HG03442 (cell line): ENCODE results near the gene PDHX.
"Not testable (repeated sequence)": the region's sequence is repeated elsewhere in the genome, so short reads cannot be mapped to it uniquely, and the experiment has no call there.

ENCODE experiments used
- ATAC-seq: cut with Tn5 transposase; IDR thresholded peaks from one replicate; pipeline ENCODE4 v1.9.1; 2021; ENCODE audit warnings: mild to moderate bottlenecking, moderate library complexity; ENCODE audit not compliant: unreplicated experiment

The PDHX gene

DNA sequence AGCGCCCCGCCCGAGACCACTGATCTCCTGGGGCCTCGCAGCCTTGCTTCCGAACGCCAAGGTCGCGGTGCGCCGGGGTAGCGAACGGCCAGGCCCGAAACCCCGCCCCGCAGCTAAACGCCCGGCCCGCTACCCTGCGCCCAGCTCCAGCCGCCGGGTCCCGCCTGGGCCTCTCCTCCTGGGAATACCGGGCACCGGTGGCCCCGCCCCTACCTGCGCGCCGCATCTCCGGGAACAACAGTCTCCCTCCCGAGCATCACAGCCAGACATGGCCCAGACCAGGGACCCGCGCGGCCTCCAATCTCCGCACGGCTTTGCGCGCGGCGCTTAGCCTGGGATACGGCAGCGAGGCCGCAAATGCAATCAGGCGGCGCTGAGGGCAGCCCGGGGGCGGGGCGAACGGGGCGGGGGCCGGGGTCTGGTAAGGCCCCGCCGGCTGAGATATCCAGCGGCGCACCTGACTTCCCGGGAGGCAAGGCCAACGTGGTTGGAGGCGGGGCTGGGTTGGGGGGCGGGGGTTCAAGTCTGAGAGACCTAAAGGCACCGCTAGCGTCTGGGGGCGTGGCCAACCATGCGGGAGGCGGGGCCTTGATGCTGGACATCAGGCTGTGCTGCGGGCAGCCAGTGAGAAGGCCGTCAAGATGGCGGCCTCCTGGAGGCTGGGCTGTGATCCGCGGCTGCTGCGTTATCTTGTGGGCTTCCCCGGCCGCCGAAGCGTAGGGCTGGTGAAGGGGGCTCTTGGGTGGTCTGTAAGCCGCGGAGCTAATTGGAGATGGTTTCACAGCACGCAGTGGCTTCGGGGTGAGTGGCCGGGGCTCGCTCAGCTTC is at the start of gene PDHX, which contains the start of gene APIP:
PDHX (plus strand) TSS at position 604 of the 828 bp plus-strand sequence; CDS start at position 642, 38 bp downstream.
APIP (minus strand) TSS at position 365 of the 828 bp plus-strand sequence; CDS start at position 270, 95 bp downstream.
- ATAC-seq = peak; percentile 92

DNA sequence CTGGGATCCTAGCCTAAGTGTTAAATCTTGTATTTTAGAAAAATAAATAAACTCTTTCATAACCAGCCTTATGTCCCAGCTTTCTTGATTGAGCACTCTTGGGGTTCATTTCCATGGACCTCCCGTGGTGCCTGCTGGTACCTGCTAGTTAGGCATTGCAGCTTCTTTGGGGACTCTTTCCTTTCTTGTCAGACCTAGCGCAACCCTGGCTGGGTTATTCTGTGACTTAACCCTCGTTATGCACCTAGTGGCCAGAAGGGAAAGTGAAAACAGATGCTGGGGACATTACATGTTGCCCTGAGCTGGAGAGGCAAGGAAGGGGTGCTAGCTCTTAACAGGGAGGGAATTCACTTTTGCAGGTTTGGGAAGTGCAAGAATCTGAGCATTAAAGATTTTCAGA is 47.0 kb upstream of the PDHX start:
- ATAC-seq = no peak

DNA sequence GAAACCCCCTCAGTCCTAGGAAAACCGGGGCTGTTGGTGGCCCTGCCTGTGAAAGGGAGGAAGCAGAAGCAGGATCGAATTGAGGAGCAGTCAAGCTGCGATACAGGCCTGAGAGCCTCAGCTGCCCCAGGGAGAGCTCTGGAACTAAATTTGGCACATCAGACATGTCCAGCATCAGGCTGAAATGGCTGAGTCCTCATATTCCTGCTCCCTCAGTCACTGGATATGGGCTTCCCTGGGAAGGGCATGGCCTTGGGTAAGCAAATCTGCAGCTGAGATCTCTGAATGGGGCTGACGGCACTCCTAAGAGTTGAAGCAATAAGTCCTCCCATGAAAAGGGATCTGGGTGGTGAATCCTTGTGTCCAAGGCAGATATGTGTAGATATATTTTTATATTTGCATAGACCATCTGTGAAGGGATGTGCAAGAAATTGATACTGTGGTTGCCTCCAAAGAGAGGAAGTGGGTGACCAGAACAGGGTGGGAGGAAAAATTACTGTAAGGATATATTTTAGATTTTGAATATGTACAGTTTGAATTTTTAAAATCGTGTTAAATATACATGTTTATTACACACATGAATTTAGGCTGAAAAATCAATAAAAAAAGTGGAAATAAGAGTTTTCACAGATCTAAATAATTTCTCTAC is 45.7 kb upstream of the PDHX start:
- ATAC-seq = no peak

DNA sequence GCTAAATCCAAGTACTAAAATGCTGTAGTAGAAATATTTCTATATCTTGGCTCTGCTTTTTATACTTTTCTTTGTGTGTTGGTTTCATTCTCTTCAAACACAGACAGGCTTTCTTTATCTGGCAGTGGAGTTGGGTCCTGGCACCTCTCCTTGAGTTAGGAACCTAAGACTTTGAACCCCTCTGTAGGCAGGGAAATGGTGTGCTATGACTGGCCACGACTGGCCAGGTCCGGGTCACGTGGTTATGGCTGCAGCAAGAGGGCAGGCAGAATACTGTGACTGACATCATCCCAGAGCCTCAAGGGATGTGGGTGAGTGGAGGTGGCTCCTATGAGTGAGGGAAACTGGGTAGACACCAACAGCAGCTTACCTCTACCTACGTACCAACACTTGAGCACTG is 42.2 kb upstream of the PDHX start:
- ATAC-seq = no peak

DNA sequence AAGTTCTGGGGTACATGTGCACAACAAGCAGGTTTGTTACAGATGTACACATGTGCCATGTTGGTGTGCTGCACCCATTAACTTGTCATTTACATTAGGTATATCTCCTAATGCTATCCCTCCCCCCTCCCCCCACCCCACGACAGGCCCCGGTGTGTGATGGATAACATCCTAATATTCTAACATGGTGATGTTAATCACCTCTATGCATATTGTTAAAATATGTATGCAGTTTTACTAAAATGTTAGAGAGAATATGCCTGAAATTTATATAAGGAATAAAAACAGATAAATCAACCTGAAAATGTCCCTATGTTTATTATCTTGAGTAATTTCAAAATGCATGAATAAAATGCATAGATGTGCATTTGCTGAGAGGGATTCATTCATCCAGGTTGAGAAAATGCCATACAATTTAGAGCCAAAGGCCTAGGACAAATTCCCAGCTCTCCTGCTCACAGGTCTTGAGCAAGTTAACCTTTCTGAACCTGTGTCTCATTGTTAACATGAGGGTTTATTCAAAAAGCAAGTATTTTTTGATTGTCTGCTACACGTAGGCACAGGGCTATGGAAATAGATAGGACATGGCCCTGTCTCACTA is 38.9 kb upstream of the PDHX start:
- ATAC-seq = no peak

DNA sequence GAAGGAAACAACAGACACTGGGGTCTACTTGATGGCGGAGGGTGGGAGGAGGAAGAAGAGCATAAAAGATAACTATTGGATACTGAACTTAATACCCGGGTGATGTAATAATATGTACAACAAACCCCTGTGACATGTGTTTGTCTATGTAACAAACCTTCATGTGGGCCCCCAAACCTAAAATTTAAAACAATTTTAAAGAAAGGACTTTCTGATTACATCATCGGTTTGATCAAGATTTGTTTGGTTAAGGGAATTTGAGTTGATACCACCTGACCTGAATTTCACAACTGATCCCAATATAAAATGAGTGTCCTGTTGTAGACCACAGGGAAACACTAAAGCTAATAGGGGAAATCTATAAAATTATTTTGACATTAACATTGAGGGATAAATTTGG is 34.5 kb upstream of the PDHX start:
- no peak for ATAC-seq

DNA sequence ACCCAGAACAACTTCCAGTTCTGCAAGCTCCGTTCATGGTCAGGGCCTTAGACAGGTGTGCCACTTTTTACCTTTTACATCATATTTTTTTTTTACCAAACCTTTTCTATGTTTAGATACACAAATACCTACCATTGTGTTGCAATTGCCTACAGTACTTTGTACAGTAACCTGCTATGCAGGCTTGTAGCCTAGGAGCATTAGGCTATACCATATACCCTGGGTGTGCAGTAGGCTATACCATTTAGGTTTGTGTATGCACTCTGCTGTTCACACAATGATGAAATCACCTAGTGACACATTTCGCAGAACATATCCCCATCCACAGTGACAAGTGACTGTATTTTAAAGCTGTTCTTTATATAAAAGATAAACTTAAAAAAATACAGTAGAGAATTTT is 29.8 kb upstream of the PDHX start:
- no peak for ATAC-seq

DNA sequence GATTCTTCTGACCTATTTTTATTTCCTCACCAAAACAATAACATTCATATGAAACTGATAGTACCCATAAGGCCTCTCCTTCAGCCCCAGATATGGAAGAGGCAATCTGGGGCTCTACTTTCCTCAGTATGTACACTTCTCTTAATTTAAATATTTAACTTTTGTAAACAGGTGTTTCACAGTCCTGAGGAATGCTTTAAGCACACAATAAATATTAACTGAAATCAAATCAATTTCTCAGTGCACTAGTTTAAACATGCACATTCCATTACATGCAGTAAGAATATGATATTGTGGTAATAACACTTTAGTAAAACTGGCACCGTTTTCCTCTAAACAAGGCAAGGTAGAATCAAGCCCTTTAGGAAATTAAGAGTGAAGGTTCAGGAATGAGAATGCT is 29.2 kb upstream of the PDHX start:
- ATAC-seq = no peak

DNA sequence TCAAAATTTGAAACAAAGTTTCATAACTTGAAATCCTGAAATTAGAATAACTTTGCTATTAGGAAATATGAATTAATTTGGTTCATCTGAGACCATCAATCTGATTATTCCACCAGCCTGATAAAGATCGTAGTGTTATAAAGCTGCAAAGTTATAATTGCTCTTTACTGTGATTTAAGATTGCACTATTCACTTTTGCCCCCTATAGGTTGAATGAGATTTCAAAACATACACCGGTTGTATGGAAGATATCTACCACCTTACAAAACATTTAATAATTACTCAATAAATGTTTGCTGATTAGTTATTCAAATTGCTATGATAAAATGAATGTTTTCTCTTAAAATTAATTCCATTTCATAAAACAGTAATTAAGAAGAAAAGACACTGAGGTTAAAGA is 26.3 kb upstream of the PDHX start:
- no peak for ATAC-seq

DNA sequence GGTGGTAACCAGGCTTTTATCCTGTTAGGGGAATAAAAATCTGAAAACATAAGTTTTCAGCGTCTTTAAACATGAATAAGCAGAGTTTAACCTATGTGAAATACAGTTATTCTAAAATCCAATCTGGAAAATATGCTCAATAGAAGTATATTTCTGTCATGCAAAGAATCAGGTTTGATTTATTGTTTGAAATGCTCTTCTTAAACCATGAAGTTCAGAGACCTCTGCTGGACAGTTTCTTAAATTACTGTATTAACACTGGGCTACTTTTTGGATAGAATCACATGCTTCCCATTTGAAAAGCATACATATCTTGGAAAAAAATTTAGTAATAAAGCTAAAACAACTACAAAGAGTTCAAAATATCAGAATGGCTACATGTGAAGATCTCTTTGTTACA is 25.6 kb upstream of the PDHX start:
- no peak for ATAC-seq

DNA sequence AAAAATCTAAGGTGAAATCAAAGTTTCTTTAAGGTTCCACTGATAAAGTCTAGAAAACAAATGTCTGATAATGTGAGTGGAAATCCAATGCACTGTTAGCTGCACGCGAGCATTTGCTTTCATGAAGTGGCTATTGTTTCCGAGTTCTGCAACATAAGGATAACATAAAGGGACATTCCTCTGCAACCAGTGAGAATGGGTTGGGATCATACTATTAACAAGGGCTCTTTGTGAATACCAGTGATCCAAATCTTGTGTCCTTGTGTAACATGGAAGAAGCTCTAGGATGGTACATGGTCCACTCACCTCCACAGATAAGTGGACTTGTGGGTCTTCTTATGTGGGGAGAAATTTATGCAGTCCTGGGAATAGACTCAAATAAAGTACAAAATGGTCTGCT is 24.8 kb upstream of the PDHX start:
- no peak for ATAC-seq

DNA sequence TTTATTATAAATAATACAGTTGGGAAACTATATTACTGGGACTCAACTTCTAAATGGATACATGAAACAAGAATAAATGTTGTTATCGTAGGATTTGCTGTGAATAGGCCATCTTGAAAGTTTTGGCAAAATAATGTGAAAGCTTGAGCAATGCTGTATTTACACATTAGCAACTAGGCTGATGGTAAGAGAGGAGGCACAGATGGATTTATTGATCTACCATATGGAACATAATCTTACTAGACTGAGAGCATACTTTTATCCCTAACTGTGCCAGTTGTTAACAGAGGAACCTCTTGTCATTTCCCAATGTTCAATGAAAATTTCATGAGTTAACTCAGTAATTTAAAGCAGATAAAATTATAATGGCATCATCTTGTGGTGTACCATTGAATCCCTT is 23.0 kb upstream of the PDHX start:
- ATAC-seq = no peak

DNA sequence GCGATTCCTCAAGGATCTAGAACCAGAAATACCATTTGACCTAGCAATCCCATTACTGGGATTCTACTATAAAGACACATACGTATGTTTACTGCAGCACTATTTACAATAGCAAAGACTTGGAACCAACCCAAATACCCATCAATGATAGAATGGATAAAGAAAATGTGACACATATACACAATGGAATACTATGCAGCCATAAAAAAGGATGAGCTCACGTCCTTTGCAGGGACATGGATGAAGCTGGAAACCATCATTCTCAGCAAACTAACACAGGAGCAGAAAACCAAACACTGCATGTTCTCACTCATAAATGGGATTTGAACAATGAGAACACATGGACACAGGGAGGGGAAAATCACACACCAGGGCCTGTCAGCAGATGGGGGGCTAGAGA is 20.2 kb upstream of the PDHX start:
- ATAC-seq = not testable (repeated sequence)

DNA sequence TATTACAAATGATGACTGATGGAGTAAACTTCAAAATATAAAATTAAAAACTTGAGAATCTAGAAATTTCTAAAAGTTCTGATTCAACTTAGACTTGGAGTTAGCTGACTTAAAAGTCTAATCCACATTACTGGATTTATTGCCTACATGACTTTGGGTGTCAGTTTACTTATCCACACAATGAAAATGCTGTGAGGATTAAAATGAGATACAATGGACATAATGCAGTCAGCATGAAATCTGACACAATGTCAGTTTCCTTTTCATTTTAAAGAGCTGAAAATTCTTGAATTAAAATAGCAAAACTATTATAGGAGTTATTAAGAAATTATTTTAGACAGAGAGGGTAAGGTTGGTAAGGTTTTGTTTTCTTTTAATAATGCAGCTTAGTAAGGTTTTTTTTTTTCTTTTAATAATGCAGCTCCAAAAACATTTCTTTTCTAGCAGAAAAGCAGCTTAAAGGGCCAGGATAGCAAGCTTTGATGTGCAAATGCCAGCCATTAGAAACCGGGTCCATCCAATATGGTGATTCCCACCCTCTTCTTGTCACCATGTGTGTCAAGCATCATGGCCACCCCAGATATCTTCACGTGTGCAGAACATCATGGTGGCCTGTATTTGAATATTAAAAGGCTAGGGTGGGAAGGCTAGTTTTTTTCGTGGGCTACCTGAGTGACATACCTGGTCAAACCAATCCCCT is 19.1 kb upstream of the PDHX start:
- ATAC-seq = no peak

DNA sequence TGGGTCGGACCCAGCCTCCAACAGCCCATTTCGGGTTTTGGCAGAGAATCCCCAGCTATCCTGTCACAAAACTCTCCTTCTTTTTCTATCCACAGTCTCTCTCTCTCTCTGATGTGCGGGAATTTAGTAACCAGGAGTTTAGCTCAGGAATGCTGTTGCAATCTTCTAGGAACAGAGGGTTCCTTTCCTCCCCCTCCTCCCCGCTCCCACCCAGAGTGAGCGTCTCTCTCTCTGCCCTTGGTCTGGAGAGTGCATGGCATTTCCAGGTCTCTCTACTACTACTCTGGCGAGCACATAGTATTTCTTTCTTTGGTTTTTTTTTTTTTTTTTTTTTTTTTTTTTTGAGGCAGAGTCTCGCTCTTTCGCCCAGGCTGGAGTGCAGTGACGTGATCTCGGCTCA is 17.9 kb upstream of the PDHX start:
- no peak for ATAC-seq

DNA sequence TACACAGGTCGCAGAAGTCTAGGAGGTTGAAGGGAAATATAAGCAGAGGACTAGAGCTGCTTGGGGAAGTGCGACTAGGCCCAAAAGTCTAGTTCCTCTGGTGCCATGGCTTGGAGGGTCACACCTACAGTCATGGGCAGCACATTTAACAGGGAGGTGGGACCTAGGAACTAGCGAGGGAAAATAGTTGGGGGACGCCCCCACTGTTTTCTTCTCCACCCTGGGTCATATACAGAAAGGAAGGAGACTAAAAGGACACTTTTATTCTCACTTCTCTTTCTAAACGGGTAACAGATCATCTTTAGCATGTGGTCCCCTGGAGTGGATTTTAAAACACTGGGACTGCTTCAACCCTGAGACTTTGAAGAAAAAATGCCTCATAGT is 16.8 kb upstream of the PDHX start:
- ATAC-seq = no peak

DNA sequence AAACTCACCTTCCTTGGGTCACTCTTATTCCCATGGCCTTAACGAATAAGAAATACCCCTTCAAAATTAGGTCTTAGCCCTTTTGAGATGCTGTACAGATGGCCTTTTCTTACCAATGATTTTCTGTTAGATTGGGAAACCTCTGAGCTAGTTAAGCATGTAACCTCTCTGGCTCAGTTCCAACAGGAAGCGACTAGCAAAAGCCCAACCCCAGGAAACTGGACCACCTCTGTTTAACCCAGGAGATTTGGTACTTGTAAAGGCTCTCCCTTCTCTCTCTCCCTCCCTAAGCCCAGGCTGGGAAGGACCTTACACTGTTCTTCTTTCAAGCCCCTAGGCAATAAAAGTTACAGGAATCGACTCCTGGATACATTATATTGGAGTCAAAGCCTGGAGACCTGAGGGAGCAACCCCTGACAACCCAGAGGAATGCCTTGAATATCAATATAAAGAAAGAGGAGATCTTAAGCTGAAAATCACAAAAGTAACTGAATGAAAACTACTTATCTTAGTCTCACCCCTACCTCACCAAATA is 11.9 kb upstream of the PDHX start:
- ATAC-seq = no peak

DNA sequence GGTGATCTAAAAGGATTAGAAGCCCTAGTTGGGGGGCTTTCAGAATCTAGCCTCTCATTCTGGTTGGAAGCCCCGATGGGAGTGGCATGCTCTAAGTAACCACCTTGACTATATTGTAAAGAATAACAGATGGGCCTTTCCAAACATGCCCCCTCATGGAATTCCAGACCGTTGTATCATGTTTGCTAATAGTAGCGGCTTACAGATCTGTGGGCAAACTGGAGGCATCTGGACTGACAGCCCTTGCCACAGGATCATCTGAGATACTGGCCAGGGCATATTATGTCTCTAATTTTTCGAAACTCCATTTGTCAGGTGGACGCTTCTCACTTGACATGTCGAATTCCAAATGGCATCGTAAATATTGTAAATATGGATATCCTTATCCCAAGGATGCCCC is 10.8 kb upstream of the PDHX start:
- no peak for ATAC-seq

DNA sequence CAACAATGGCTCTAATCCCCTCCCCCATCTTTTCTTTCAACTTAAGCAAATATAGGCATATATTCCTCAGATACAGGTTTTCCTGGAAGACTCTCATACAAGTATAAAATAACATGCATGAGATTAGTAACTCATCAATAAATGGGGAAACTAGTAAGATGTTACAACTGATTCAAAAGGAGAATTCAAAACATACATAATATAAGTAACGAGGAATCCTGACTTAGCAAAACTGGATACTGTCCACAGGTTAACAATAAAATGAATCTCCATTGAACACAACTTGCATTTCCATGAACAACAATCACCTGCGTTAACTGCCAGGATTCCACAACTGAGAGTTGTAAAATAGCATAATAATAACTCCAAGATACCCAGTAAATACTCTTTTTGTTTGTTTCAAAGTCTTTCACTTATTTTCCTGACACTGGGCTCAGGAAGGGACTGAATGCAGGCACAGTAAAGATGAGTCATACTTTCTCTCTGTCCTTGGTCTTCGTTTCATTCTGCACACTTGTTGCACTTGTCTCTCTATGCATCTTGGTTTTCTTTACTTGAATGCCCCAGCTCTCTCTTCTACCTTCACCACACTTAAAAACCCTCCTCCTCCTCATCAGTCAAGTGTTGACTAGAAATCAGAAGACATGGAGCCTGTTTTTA is 8.4 kb upstream of the PDHX start:
- ATAC-seq = peak; percentile 55

DNA sequence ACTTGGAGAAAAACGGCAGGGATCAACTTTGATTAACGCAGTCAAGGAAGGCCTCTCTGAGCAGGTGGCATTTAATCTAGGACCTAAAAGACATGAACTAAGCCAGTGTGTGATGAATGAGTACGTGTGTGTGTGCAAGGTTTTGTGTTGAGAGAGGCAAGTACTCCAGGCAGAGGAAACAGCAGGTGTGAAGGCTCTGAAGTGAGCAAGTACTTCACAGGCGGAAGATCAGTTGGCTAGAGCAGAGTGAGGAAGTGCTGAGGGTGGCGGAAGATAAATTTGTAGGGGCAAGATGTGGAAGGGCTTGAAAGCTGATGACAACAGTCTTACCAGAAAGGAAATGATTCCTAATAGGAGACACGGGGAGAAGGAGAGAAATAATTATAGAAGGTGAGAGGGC is 7.0 kb upstream of the PDHX start:
- ATAC-seq = no peak

DNA sequence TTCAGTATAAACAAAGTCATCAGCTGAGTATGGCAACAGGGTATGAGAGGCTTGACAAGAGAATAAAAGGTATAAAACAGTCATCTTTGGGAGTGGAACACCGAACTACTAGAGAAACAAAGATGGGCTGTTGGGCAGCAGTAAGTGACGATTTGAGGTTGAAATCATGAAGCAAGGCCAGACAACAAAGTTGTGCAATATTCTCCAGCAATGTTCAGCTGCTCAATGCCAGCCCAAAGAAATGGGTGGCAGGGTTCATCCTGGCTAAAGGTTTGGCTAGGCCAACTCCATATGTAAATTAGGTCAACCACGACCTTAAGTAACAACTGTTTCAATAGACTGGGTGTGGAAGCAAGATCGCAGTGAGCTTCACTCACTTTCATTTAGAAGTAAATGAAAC is 6.5 kb upstream of the PDHX start:
- no peak for ATAC-seq
